ENCODE measurements around the gene MVB12B.

MVB12B gene

DNA sequence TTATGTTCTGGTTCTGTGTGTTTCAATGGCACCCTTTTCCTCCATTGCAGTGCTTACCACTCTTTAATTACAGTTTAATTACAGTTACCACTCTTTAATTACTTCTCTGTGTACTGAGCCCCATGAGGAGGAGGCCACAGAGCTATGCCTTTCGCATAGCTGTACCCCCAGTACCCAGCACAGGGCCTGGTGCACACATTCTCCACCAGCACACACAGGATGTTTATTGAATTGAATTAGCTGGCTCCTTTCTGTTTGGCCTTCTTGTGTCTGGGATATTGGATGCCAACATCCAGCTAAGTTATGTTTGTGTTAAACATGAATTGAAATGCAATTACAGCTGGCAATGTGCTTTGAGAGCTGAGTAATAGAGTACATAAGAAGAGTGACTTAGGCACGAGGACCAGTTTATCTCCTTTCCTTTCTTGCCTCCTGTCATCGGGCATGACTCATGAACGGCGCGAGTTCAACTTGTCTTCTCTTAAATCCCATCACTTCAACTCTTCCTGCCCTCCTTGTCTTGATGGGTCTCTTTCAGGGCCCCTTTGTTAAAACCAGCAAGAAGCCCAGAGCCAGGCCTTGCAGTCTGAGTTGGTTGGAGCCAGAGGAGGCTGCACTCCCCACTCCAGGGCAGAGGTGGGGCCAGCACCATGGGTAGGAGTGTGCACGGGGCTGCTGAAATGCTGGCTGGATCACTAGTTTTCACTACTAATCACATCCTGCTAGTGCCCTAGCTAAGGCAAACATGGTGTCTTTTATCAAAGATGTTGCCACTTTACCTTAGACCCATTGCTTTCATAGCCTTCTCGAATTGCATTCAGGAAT is 37.4 kb downstream of the MVB12B start:
- DNase-seq: no peak

DNA sequence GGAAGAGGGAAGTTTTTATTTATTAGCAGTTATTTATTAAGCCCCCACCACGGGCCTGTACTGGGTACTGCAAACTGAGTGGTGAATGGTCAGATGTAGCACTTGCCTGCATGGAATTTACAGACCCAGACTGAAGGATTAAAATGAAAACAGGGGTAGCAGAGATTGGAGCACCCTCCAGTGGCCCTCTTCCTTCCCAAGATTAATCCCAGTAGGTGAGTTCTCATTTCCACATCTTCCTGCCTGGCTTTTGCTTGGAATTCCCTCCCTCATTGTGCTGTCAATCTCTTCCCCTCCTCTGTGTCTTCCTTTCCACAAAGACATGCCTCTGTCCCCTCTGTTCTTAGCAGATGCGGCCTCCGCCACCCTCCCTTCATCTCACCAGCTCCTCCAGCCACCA is 39.2 kb downstream of the MVB12B start:
- DNase-seq: no peak

DNA sequence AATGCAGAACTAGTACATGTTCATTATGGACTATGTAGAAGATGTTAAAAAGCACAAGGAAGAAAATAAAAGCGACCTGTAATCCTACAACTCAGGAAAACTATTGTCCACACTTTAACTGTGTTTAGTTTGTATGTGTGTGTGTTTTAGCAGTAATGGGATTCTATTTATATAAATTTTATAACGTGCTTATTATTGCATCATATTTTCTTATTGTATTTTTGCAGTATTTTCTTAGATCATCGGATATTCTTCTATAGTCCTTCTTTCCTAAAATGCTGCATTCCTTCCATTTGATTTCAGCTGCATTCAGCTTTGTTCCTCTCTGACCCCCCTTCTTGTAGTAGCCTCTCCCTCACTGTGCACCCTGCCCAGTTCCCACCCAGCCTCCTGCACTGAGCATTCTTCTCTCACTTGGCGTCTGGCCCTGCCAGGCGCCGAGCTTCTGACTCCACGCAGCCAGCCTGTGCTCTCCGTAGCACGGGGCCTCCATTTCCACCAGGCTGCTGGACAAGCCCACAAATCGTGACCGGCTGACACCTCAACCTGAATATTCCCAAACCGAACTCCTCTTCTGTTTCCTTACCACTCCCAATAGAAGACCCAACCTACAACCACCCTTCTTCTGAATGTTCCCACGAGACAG is 39.9 kb downstream of the MVB12B start:
- no peak for DNase-seq

DNA sequence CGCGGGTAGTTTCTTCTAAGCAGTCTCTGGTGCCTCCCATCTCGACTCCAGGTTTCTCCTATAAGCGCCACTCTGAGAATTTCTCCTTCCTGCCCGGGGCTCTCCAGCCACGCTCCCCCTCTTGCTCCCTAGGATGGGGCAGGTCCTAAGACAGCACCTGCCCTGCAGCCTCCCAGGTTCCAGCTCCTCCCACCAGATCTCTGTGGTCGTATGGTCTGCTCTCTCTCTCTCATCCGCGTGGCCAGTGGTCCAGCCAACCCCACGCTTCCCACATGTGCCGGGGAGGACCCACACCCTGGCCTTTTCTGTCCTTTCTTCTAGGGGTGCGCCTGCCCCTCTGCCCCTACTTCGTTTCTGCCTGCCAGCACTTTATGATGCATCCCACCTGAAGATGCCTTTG is 40.5 kb downstream of the MVB12B start:
- no peak for DNase-seq

DNA sequence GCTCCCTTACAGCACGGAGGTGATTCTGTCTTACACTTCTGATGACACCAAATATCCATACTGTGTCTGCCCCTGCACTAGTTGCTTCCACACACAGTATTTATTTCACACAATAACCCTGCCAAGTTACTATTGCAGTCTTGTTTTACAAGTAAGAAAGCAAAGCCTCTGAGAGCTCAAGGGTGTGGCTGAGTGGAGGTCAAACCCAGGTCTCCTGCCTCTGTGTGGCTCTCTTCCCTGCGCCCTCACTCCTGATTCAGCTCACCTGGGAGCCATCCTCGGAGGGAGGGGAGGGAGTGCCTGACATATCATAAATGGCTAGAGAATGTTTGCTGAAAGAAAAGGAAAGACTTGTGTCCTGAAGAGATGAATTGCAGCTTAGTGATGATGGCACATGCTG is 41.0 kb downstream of the MVB12B start:
- no peak for DNase-seq

DNA sequence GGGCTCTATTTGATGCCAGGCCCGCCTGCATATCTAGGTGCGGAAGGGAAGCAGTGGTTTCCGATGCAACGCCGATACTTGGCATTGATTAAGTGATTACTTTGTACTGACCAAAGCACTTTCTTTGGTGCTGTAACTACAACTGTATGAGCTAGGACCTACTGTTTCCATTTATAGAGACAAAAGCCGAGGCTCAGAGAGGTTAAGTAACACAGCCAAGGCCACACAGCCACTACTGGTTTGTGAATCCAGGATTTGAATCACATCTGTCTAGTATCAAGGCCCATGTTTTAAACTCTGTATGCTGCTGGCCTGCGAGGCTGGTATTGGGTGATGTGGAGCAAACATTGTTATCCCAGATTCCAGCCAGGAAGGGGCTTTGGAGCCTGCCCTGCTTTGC is 41.4 kb downstream of the MVB12B start:
- no peak for DNase-seq

DNA sequence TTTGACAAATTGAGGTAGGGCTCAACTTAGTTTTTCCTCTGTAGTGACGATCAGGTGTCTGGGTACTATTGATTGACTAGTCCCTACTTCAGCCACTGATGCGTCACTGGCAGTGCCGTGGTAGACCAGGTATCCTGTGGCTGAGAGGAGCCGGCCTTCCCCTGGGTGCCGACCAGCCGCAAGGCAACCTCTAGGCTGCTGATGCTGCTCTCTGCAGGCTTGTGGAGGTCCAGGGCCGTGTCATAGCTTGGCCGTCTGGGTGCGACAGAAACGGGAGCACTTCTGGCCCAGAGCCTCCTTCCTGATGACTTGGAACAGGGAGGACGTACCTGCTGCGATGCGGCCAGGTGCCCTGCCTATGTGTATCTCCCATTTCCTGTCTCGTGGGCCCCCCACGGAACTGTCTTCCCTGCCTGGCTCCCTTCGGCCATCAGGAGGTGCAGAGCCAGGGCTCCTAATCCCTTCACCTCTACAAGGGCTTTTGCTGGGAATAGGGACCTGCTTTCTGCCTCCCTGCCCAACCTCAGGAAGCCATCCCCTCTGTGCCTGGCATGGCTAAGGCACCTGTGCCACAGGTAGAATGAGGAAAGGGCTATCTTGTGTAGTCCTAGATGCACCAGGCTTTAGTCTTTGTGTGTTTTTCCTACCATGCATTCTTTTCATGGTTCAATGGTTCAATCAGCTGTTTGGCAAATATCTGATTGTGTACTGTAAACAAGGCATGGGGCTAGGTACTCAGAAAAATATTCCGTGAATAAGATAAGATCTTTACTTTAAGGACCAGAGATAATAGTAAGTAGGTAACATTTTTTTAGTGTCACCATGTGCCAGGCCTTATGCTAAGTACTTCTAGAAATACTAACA is 44.6 kb downstream of the MVB12B start:
- no peak for DNase-seq

DNA sequence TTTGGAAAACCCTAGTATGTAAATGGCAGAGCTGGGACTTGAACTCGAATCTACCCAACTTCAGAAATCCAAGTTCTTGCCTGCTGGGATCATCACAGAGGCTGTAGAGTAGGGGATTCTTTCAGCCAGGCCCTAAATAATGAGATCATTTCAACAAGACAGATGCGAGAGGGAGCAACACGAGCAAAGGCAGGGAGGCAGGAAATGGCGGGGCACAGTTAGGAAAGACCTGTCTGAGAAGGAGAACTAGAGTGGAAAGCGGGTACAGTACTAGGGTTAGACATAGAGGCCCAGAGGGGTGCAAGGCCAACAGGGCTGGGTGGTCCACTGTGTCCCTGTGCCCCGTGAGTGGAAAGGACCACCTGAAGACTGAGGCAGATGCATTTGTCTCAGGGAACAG is 46.1 kb downstream of the MVB12B start:
- DNase-seq: no peak

DNA sequence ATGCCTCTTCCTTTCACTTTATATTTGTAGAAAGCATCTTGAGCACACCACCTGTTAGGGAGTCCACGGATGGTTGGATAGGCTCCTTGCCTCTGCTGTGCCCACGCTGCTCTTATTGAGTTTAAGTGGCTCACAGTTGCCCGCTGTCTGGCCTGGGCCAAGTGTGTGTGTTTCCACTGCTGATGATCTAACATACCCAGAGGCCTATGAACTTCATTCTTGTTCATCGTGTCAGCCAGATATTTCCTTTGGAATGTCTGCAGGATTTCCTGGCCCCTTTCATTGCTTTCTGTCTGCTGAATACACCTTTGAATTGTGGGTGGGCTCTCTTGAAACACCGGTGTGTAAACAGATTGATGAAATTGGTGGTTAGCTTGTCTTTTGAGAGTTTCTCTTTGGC is 46.6 kb downstream of the MVB12B start:
- no peak for DNase-seq

DNA sequence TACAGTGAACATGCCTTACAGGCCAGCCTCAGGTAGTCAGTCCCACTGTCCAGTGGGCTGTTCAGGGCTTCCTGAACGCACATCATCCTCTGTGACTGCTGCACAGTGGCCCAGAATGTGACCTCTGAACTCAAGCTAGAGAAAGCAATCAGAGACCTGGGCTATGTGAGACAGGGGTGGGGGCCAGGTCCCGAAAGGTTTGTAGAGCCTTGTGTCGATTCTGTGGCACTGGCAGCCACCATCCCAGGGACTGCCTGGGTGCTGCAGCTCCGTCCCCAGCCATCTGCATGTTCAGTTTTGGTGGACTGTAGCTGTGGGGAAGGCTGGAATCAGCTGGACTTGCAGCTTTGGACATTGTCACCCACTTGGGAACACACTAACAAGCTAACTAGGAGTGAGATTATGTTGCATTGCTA is 47.7 kb downstream of the MVB12B start:
- no peak for DNase-seq

DNA sequence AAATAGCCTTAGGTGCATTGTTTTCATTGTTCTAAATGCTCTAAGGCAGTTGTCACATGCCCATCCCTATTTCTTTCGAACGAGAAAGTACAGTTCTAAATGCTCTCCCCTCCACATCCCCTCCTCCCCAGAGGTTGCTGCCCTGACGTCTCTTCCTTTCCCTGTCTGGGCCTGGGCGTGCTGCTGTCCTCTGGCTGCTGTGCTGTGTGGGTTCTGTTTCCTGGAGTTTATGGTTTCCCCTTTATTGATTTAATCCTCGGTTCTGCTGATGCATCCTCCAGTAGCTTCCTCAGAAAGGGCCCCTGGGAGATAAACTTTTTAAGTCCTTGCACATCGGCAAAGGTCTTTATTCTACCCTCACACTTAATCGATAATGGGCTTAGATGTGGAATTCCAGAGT is 48.8 kb downstream of the MVB12B start:
- DNase-seq: no peak

DNA sequence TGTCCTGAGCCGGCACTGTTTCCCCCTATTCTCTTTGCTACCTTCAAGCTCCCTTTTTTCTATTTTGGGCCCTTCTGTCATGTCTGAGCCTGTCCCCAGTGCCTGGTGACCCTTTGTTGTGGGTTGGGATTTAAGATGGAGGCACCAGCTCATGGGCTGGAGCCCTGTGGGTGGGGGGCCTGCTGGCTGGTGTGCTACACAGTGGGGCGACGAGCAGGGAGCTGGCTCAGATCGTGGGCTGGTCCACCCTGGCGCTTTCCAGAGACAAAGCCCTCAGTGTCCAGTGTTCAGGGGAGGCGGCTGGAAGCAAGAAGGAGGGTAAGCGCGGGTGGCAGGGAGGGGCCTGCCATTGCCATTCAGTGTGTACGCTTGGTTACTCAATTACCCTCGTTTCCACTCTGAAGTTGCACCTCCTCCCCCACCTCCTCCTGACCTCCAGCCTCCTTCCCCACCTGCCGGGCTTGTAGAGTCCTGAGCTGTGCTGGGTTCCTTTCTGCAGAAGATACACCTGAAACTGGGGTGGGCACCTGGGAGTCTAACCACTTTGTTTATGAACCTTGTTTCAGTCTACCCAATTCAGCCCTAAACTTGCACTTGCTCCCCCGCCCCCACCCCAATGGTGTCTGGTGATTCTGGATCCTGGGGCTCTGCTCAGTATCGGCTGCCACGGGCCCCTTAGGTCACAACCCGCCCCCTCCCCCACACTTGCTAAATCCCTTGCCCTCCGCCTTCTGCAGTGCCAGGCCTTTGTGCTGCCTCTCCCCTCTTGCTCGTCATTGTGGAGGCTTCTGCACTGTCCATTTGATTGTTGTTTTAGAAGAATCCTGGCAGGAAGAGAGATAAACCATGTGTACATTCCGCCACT is 49.9 kb downstream of the MVB12B start:
- no peak for DNase-seq

DNA sequence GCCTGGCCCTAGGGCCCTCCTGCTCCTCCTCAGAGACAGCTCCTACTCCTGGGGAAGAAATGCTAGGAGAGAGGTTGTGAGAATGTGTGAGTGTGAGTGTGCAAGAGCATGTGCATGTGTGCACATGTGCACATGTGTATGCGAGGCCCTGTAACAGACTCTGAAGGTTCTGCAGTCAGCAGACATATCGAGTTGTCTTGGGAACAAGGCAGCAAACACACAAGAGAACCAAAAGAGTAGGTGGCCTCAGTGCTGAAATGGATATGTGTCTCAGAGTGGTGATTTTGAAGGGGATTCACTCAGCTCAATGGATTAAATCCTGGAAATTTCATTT is 50.5 kb downstream of the MVB12B start:
- no peak for DNase-seq

DNA sequence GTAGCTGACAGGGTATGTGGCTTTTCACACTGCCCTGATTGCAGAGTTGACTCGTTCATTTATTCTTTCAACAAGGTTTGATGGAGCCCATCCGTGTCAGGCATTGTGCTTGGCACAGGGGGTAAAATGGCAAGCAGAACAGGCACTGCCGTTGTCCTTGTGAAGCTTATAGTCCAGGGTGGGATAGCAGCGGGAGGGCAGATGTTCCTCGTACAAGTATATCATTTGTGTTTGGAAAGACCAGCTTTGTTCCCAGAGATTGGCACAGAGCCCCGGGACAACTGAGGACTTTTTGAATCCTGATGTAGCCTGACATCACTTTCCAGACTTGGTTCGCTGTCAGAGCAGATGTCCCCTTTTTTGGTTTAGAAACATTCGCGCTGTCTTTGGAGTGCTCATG is 50.9 kb downstream of the MVB12B start:
- DNase-seq: no peak

DNA sequence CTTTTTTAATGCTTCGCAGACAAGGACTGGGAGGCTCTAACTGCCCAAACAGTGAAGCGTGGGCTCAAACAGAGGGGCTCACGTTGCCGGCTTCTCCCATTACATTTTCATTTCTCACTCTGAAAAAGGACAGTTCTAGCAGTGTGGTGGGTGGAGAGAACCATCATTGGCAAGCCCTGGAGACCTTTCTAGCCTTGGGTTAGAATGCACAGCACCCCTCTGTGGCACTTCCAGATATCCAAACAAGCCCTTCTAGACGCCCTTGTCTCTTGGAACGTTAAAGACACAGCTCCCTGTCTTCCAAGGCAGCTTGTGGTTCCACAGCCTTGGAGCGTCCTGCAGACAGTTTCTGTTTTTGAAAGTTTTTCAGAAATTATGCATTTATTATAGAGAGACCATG is 52.1 kb downstream of the MVB12B start:
- no peak for DNase-seq

DNA sequence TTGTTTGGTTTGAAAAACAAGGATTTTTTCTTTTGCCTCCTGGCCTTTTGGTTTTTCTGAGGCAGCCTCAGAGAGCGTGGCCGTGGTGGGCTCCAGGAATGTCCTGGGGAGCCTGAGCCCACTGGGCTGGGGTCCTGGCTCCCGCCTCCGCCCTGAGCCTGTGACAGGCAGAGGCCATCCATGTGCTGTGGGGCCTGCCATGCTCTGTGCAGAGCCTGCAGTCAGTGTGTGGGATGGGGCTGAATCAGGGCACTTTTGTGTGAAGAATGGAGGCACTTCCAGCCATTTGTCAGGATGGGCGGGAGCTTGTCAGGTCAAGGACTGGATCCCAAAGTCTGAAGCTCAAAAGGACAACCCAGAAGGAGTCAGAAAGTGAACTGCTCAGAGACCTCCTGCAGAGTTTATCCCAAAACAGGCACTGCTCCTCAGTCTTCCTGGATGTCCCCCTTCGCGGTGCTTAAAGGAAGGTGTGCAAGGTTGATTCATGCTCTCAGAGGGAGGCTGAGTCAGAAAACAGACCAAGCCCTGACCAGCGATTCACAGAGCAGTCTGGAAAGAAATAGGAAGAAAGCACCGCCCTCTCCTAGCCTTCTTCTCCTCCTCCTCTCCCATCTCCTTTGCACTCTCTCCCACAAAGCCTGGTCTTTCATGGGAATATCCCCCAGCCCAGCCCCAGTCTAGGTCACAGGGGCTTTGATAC is 53.2 kb downstream of the MVB12B start:
- DNase-seq: no peak

DNA sequence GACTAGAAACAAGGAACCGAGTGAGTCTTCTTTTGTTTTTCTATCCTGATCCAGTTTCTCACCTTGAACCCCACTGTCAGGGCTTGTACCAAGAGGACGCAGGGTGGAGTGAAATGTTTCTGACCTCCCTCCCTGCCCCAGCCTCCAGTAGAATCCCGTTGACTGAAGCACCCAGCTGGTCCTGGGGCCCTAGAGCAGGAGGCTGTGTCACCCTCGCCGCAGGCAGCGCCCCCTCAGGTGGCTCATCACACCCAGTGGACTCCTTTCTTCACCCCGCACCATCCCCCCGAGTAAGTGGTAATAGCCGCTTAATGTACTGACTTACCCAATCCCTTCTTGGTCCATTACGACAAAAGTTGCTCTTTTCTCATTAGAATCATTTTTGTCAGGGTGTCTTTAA is 53.8 kb downstream of the MVB12B start:
- no peak for DNase-seq

DNA sequence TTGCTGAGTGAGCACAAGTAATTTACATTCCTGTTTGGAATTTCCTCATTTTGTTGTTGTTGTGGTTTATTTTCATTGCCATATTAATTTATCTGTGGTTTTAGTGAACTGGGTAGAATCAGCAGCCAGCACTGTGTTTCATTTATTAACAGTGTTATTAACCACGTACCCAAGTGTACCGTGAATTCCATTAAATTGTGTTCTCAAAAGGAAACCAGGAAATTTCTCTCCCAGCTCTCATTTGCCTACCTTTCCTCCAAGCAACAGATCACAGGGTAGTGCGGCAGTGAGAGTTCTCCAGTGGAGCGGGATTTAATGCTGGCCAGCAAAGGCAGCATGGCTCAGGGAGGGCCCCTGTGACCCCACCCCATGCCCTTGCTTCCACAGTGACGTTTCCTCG is 54.6 kb downstream of the MVB12B start:
- DNase-seq: no peak

DNA sequence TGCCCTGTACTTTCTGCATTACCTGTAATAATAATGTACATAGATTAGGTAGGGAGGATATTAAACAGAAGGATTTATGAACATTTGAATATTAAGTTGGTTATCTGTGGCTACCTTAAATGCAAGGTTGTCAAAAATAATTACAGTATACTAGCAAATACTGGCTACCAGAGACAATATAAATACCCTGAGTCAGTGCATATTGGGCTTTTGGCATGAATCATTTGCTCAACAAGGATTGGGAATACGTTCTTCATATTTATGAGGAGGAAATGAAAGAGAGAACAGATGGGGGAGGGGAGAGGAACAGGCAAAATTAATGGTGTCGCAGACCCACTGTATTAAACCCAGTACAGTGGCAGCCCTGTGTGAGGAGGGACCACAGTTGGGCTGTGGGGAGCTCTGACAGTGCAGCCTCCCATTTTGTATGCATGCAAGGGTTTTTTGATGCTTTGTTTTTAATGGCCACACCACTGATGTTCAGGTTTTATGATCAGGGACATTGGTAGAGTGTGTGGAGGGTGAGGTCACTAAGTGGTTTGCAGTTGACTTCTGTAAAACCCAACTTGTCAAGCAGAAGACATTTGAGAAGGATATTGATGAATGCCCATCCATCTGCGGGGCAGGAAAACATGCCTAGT is 56.9 kb downstream of the MVB12B start:
- DNase-seq: no peak

DNA sequence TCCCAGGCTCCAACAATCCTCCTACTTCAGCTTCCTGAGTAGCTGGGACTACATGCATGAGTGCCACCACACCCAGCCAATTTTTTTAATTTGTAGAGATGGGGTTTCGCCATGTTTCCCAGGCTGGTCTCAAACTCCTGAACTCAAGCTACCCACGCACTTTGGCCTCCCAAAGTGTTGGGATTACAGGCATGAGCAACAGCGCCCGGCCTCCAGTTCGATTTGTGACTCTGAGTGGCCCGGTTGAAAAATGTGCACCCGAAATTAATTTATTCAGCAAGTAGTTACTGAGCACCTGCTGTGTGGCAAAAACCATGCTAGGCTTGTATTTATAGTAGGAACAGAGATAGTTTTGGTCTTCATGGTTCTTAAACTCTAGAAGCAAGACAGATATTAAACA is 58.3 kb downstream of the MVB12B start:
- no peak for DNase-seq

DNA sequence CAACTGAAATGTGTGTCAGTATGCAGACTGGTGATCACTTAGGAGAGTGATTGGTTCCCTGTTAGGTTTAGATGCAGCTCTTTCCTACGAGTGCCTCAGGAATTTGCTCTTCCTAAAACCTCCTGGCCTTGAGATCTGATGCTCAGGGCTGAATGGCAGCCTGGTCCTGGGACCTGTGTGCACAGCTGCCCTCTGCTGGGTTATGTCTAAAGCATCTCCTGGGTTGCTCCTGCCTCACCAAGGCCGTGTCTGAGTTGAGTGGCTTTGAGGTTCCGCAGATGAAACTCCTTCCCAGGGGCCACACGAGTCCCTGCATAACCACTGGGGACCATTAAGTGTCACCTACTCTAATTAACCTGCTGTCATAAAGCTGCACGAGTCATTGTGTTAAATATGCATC is 59.5 kb downstream of the MVB12B start:
- no peak for DNase-seq

DNA sequence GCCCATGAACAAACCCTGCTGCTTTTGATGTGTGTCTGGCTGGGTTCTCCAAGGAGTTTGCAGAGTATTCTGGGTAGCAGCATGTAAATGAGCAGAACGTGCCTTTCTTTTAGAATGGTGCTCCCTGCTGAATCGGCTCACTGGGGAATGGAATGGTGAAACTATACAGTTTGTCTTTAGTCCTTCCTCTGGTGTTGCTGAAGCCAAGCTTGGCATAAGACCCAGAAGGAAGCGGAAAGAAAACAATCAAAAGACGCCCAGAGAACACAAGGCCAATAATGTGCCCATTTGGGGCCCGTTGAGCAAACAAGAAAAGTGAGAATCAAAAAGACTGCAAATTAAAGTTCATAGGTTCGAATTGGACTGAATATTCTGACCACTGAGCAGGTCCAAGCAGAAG is 60.1 kb downstream of the MVB12B start:
- no peak for DNase-seq

Measured in effector CD8-positive, alpha-beta T cell (primary cell).